HG03066 (cell line): ENCODE data around the gene SAMD8.

Experiments used
- ATAC-seq: cut with Tn5 transposase; IDR thresholded peaks from one replicate; pipeline ENCODE4 v1.9.1; 2021; ENCODE audit warnings: low read depth; ENCODE audit not compliant: unreplicated experiment

Gene SAMD8

GRCh38 chr10:75083972-75084833, 27.3 kb upstream of the SAMD8 start:
- no peak for ATAC-seq

GRCh38 chr10:75084834-75085384, 26.5 kb upstream of the SAMD8 start:
- no peak for ATAC-seq

DNA sequence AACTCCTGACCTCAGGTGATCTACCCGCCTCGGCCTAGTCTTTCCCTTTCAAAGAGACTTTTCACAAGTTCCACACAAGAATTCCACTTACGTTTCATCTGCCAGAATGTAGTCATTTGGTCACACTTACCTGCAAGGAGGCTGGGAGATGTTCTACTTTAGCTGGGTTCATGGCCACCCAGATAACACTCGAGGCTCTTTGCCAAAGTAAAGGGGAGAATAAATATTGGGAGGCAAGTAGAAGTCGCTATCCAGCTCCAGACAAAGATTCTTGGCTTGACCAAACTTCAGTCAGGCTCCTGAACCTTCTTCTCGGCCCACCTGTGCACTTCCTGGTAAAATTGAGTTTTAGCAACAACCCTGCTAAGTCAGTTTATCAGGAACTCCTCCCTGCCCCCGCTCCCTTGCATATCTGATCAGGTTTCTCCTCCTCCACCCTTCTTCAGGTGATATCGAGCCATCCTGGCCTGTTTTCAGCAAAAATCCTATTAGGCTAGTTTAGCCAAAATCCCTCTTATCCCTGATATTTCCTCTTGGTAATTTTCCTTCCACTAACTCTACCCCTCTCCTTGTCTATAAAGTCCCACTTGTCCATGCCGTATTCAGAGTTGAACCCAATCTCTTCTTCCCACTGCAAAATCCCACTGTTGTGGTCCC, 25.1 kb upstream of the SAMD8 start:
- no peak for ATAC-seq

DNA sequence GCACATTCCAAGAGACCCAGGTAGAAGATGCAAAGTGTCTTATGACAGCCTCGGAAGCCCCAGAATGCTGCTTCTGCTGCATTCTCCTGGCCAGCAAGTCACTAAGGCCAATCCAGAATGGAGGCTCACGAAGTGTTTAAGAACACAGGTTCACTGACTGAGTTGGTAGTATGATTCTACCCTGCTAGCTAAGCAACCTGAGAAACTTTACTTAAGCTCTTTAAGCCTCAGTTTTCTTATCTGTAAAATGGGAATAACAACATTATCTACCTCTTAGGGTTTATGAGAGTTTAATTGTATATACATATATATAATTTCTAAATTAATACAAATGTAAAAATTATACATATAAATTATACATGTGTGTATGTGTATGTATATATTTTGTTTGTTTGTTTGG, 22.8 kb upstream of the SAMD8 start:
- ATAC-seq: no peak

DNA sequence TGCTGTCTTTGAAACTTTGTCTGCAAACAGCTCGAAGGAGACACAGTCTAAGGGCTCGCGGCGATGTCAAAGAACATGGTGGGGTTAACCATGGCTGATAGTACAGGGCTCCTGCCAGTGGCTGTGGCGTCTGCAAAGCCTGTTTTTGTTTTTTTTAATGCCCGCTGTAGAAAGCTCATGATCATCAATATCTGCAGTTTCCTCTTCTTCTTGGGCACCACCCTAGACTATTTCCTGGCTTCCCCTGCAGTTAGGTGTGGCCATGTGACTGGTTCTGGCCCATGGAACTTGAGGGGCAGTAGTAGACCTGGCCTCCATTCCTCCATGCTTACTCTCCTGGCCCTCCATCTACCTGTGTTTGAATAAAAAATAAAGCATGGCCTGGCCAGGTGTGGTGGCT, 21.8 kb upstream of the SAMD8 start:
- no peak for ATAC-seq

DNA sequence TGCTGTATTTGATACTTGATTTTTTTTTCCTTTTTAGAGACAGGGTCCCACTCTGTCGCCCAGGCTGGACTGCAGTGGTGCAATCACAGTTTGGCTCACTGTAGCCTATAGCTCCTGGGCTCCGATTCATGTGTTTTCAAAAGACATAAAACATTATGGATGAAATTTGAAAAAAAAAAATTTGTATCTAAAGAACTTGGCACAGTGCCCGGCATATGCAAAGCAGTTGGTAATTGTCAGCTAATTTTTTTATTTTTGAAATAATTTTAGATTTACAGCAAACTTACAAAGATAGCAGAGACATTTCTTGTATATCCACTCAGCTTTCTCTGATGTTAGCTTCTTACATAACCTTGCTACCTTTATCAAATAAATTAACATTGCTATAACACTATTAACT, 20.3 kb upstream of the SAMD8 start:
- ATAC-seq: no peak

GRCh38 chr10:75094465-75094864, 17.0 kb upstream of the SAMD8 start:
- no peak for ATAC-seq

GRCh38 chr10:75095631-75096030, 15.8 kb upstream of the SAMD8 start:
- no peak for ATAC-seq

- ATAC-seq: no peak
These were observed 14.7 kb upstream of the SAMD8 start for GRCh38 chr10:75096749-75097148.

DNA sequence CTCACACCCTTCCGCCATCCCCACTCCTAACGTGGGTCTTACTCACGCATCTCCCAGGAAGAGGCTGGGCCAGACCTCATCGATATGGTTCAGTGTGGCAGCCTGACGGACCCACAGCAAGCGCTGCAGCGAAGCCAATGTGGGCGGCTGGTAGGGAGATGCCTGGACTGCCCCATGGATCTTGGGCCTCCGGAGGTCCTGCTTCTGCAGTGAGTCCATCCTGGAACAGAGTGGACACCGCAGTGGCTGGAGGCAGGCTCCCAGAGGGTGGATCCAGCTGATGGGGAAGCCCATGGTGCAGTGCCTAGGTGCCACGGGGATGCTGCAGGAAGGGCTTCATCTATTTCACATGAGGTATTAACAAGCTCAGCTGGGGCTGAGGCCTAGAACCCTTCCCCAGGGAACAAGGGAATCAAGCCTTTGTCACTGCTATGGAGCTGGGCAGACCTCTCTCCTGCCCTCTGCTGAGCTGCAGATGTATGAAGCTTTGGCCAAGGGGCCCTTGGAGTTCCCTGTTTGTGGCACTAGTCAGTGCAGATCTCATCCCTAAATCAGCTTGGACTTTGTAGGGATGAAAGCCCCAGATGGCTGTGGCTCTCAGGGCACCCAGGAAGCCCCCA, 13.7 kb upstream of the SAMD8 start:
- no peak for ATAC-seq

DNA sequence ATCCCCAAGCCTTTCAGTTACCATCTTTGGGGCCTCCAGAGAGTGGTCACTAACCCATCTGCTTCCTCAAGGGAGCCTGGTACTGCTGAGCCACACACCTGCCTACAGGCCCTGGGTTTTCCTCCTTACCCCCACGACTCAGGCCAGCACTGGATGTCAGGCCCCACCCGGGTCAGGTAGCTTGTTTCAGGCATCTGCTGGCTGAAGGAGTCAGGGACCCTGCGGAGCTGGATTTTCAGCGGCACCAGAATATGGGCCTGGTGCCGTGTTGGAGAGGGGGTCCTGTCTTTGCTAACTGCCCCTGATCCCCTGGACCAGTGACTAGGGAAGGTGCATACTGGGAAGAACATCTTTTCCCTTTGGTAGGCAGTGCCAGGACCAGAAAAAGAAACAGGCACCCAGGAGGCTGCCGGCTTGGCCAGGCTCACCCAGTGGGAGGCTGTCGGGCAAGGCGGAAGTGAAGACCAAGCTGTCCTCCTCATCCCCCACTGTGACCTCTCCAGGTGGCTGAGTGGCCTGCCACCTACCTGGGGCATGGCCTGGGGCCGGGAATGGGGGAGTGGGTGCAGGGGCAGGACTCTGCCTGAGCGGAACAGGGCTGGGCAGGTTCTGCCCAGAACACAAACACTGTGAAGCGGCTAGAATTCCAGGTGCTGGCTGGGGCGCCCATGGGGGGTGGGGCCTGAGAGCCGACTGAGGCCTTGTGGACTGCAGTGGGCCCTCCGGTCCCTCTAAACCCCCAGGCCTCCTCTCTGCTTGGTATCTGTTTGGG, 12.4 kb upstream of the SAMD8 start:
- no peak for ATAC-seq

DNA sequence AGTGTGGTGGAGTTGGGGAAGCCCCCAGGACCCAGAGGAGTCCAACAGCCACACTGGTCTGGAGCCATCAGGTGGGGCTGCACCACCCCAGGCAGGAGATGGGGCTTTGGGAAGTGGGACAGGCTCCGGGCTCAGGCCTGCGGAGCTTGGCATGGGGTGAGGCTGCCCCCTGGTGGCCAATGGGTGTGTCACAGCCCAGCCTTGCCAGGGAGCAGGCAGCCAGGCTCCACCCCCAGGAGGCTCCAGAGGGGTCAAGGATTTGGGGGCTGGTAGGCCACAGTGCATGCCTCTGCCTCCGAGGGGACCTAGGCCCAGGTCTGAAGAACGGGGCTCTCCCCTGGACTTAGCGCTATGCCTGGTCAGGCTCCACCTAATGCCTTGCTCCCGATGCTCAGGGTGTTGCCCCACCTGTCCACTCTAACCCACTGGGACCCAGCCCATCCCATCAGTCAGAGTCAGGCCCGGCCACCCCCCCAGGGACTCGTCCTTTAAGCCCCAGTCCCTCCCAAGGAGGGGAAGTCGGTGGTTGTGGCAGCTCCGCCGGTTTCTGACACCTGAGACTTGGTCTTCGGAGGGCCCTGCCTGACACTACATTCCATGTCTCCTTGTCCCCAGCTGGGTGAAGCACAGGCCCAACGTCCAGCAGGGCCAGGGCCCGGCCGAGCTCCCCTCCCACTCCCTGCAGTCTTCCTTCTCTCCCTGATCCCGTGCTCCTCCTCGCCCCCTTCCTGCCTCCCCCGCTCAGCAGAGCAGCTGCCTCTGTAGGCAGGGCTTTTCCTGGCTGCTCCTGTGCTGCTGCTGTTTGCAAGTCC, 11.3 kb upstream of the SAMD8 start:
- peak; percentile 71 for ATAC-seq

GRCh38 chr10:75100764-75101291, 10.6 kb upstream of the SAMD8 start:
- no peak for ATAC-seq

GRCh38 chr10:75101416-75102251, 9.8 kb upstream of the SAMD8 start:
- ATAC-seq: no peak

GRCh38 chr10:75102830-75103673, 8.4 kb upstream of the SAMD8 start:
- no peak for ATAC-seq

DNA sequence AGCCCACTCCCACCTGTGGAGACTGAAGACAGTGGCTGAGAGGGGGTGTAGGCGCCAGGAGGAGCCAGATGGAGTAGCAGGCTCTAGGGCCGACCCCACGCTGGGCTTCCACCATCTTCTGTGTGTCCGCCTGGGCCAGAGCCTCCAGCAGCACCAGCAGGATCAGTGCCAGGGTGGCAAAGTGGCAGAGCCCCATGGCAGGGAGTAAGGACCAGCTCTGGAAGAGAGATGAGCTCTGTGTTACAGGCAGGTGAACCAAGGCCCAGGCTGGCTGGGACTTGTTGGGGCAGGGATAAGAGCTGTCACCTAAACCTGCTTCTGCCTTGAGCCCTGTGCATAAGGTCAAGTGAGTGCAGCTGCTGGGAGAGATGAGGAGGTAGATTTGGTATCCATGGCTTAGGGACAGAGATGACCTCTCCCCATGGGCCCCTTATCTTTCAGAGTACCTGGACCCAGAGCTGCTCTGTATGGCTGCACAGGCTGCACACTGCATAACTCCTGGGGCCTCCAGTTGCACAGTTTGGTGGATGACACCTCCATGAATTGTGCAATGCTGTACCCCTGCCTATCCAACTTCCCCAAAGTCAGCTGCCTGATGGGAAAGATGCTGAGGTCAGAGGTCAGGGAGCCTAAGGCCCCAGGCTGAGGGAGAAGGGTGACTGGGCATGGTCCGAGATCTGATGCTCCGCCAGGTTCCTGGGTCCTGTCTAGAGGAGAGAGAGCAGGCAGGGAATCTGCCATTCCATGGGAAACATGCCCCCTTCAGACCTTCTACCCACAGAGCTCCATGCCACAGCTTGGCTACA, 7.4 kb upstream of the SAMD8 start:
- ATAC-seq: no peak

DNA sequence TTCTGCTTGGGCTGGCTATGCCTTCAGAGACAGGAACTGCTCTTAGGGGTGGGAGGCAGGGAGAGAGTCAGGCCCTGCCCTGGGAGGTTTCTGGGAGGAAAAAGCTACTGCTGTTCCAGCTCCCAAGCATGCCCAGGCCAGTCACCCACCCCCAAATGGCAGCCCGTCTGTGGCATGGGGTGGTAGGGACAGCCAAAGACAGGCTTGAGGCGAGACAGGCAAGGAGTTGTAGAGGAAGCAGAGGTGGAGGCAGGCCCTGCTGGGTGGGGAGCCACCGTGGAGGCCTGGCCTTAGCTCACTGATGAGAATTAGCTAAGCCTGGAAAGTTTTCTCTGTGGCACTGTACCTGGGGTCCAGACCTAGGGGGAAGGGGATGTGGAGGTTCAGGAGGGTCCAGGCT, 6.6 kb upstream of the SAMD8 start:
- no peak for ATAC-seq
